GM13976 (cell line): ENCODE results near the gene HARBI1.

Experiments used
- DNase-seq: peaks from one replicate; pipeline ENCODE4 v3.0.0; 2012; ENCODE audit warnings: low spot score
- CTCF ChIP-seq: IDR thresholded peaks from 2 replicates; pipeline ENCODE4 v1.5.1; 2012; ENCODE audit warnings: borderline replicate concordance, mild to moderate bottlenecking; ENCODE audit not compliant: insufficient read depth; ENCODE audit errors: extremely low read depth, missing control alignments, control extremely low read depth
- in situ Hi-C: fragments of 300-500 bp; cut with MboI; formaldehyde crosslinking; loops from one replicate; pipeline ENCODE4 v1.12.0; 2022; ENCODE audit warnings: low sequenced_read_pairs, mixed read lengths, inconsistent platforms; ENCODE audit not compliant: unreplicated experiment

Gene HARBI1

GRCh38 chr11:46643986-46644385 is 27.0 kb upstream of the HARBI1 start:
- in situ Hi-C loops: no loop called here

GRCh38 chr11:46643531-46643930 is 26.5 kb upstream of the HARBI1 start:
- no peak for DNase-seq
- TF ChIP-seq CTCF: no peak
- in situ Hi-C loops: no loop called here

More at GRCh38 chr11:46643986-46644385, 27.0 kb upstream of the HARBI1 start:
- TF ChIP-seq CTCF: no peak
- no peak for DNase-seq

GRCh38 chr11:46642627-46643335 is 25.8 kb upstream of the HARBI1 start:
- DNase-seq: no peak
- no peak for TF ChIP-seq CTCF
- in situ Hi-C loops: no loop called here

- TF ChIP-seq CTCF: no peak
- in situ Hi-C loops: no loop called here
- no peak for DNase-seq
Measured at GRCh38 chr11:46641639-46642038, 24.6 kb upstream of the HARBI1 start.

- in situ Hi-C loops: no loop called here
- no peak for TF ChIP-seq CTCF
- no peak for DNase-seq
Measured at GRCh38 chr11:46640036-46640788, 23.2 kb upstream of the HARBI1 start.

GRCh38 chr11:46639197-46639839 is 22.3 kb upstream of the HARBI1 start:
- in situ Hi-C loops: no loop called here
- TF ChIP-seq CTCF: no peak
- no peak for DNase-seq
